NB4 (cell line): ENCODE measurements around the gene COPS6.

Experiments
- DNase-seq: peaks from one replicate; pipeline ENCODE4 v3.0.0; 2010; ENCODE audit warnings: low read depth
- H3K4me3 ChIP-seq: one replicate; pipeline ENCODE4 v1.5.1; 2011; ENCODE audit warnings: mild to moderate bottlenecking, low read depth, low read length, moderate library complexity
- MYC ChIP-seq: IDR thresholded peaks from 2 replicates; pipeline ENCODE4 v1.6.1; 2011; ENCODE audit warnings: low read depth, low read length
- POLR2A ChIP-seq: IDR thresholded peaks from 2 replicates; pipeline ENCODE4 v1.6.1; 2011; ENCODE audit warnings: mild to moderate bottlenecking; ENCODE audit not compliant: insufficient read length; ENCODE audit errors: extremely low read depth
- TF ChIP-seq, protein P1 (sequence below): IDR thresholded peaks from 2 replicates; pipeline ENCODE4 v1.6.1; 2011; ENCODE audit warnings: low read depth, low read length
- TF ChIP-seq, protein P2 (sequence below): IDR thresholded peaks from one replicate; pipeline ENCODE4 v1.5.1; 2012; ENCODE audit warnings: low read depth, low read length

COPS6 gene

GRCh38 chr7:100051611-100052010, 37.2 kb upstream of the COPS6 start:
- no peak overlapping the region for H3K4me3 ChIP-seq

GRCh38 chr7:100053215-100053614, 35.6 kb upstream of the COPS6 start:
- no peak overlapping the region for H3K4me3 ChIP-seq
- TF ChIP-seq, protein P1, sequence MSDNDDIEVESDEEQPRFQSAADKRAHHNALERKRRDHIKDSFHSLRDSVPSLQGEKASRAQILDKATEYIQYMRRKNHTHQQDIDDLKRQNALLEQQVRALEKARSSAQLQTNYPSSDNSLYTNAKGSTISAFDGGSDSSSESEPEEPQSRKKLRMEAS = no peak
- TF ChIP-seq, protein P2, sequence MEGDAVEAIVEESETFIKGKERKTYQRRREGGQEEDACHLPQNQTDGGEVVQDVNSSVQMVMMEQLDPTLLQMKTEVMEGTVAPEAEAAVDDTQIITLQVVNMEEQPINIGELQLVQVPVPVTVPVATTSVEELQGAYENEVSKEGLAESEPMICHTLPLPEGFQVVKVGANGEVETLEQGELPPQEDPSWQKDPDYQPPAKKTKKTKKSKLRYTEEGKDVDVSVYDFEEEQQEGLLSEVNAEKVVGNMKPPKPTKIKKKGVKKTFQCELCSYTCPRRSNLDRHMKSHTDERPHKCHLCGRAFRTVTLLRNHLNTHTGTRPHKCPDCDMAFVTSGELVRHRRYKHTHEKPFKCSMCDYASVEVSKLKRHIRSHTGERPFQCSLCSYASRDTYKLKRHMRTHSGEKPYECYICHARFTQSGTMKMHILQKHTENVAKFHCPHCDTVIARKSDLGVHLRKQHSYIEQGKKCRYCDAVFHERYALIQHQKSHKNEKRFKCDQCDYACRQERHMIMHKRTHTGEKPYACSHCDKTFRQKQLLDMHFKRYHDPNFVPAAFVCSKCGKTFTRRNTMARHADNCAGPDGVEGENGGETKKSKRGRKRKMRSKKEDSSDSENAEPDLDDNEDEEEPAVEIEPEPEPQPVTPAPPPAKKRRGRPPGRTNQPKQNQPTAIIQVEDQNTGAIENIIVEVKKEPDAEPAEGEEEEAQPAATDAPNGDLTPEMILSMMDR = peak; percentile 24
- peak; percentile 79 for DNase-seq

More at GRCh38 chr7:100051611-100052010, 37.2 kb upstream of the COPS6 start:
- no peak for DNase-seq
- TF ChIP-seq POLR2A (no peak), MYC (no peak)
- TF ChIP-seq, protein P2 = no peak
- TF ChIP-seq, protein P1 = no peak

- no peak for DNase-seq
- no peak overlapping the region for H3K4me3 ChIP-seq
- TF ChIP-seq MYC = no peak
- TF ChIP-seq, protein P1 = no peak
- no peak for TF ChIP-seq POLR2A
- TF ChIP-seq, protein P2 = no peak
Observed at GRCh38 chr7:100057006-100057405, 31.8 kb upstream of the COPS6 start.

GRCh38 chr7:100059251-100059739, 29.5 kb upstream of the COPS6 start:
- no peak for DNase-seq
- TF ChIP-seq, protein P2 = no peak
- no peak for TF ChIP-seq POLR2A
- TF ChIP-seq, protein P1 = no peak
- TF ChIP-seq MYC = no peak
- no peak overlapping the region for H3K4me3 ChIP-seq

DNA sequence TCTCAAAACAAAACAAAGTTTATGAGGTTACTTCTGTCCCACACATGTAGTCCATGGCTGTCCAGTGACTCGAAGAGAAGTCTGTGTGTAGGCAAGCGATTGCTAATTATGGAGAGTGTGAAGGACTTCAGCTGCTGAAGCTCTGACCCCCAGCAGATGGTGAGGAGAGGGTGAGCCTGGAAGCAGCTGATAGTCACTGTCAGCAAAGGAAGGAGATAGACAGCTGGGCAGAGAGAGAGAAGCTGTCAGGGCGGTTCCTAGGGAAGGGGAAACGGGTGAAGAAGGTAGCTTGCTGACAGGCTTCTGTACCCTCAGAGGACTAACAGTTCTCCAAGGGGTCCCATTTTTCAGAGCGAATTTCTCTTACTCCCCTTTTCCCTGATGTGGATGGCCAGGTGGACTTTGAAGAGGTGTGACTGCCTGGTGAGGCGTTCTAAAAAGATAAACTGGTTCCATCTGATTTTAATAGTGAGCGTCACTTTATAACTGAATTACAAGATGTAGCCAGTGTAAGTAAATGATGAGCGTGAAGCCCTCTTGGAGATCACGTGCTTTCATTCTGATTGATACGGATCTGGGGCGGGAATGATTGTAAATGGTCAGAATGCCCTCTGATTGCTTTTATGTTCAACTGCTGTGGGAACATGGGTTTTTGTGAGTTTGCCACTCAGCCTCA, 27.1 kb upstream of the COPS6 start:
- H3K4me3 ChIP-seq = no peak overlapping the region
- DNase-seq = no peak
- TF ChIP-seq, protein P1 = no peak
- no peak for TF ChIP-seq POLR2A
- no peak for TF ChIP-seq MYC
- TF ChIP-seq, protein P2 = no peak
